ENCODE data around the gene FUCA2.

DNA sequence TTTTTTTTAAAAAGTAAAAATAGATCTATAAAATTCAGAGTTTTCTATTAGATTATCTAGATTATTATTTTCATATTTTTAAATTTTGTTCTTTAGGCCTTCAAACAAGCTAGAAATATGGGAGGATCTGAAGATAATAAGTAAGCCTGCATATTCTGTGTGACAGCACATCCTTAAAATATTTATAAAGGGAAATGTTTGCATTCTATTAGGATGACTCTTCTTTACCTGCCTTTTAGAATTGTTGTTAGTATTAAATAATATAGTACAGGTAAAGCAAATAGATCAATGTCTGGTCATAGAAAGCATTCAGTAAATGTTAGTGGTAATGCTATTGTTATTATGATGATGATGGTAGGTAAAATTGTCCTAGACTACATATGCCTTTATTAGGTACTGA lies 43.5 kb downstream of the FUCA2 start:
- no peak for TF ChIP-seq SRF (IDR thresholded peaks at IDR 0.05; ENCODE audit: low read depth, low read length)
- no peak for TF ChIP-seq ZNF274 (IDR thresholded peaks at IDR 0.05; ENCODE audit: borderline replicate concordance, extremely low read depth, low read length)
- no peak for TF ChIP-seq YY1 (IDR thresholded peaks at IDR 0.05; ENCODE audit: low read depth, low read length)
- TF ChIP-seq CBX8 (IDR thresholded peaks at IDR 0.05; ENCODE audit: borderline replicate concordance, low read depth, low read length): no peak
- TF ChIP-seq RFX5 (IDR thresholded peaks at IDR 0.05; ENCODE audit: borderline replicate concordance, low read depth, low read length): no peak
- TF ChIP-seq, protein P1, sequence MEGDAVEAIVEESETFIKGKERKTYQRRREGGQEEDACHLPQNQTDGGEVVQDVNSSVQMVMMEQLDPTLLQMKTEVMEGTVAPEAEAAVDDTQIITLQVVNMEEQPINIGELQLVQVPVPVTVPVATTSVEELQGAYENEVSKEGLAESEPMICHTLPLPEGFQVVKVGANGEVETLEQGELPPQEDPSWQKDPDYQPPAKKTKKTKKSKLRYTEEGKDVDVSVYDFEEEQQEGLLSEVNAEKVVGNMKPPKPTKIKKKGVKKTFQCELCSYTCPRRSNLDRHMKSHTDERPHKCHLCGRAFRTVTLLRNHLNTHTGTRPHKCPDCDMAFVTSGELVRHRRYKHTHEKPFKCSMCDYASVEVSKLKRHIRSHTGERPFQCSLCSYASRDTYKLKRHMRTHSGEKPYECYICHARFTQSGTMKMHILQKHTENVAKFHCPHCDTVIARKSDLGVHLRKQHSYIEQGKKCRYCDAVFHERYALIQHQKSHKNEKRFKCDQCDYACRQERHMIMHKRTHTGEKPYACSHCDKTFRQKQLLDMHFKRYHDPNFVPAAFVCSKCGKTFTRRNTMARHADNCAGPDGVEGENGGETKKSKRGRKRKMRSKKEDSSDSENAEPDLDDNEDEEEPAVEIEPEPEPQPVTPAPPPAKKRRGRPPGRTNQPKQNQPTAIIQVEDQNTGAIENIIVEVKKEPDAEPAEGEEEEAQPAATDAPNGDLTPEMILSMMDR (IDR thresholded peaks at IDR 0.05; ENCODE audit: control extremely low read depth in 1 of 3, insufficient read depth in 1 of 3, low read depth in 1 of 3, low read length in 3 of 3): no peak
- no peak for TF ChIP-seq EGR1 (IDR thresholded peaks at IDR 0.05; ENCODE audit: borderline replicate concordance, low read depth, low read length)
- no peak for TF ChIP-seq POLR2AphosphoS5 (IDR thresholded peaks at IDR 0.05; ENCODE audit: low read depth, low read length)

Measured in H1 (cell line).